ENCODE data around the gene FOXP1. TPM values are rescaled to one million over a fixed set of nuclear protein-coding genes. Genes with fewer than 3 reads are reported as not detected.

Gene FOXP1
- total and polyA plus RNA-seq, 2 of the 13 experiments (the other 11 are each of a cell fraction or from before 2014, with no cell fraction given), result 40.4 to 59.0 TPM

DNA sequence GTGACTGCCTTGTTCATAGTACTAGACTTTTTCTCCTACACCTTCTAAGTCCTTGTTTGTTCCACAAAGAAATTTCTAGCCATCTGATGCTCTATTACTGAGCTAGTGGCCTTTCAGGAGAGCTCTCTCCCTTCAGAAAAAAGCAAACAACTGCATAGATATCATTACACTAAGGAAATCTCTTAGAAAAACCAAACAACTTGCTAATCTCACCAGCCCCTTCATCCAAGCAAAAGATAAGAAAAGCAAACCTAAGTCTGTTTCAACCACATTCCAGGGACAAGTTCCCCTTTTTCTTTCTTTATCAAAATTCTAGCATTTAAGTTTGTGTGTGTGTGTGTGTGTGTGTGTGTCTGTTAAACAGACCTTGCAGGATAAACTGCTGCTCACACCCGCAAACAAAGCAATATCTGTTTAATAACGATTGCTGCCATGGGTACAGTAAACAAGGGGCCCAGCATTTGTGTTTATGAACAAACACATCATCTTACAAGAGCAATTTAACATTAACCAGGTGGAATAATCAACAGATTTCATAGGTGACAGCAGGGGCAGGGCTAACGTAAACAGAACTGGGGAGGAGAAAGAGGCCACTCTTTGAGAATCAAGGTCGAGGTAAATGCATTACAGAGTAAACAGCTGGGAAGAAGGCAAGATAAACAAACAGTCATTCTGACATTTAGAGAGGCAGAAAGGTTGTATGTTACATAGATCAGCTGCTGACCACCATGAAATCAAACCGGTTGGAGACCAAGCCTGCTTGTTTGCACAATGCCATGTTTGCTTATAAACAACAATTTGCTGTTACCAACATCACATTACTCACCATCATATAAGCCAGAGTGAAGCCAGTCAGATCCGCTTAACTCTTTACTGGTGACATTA lies 375.1 kb downstream of the FOXP1 start (continued):
- TF ChIP-seq PAWR (CRISPR knock-in tag; IDR thresholded peaks at IDR 0.05; ENCODE audit: borderline replicate concordance), result peak; percentile 25; the same call in 1 of the 2 replicates
- no peak for TF ChIP-seq ZNF367 (CRISPR knock-in tag; IDR thresholded peaks at IDR 0.05; ENCODE audit: borderline replicate concordance)
- no peak for TF ChIP-seq STAT5B (CRISPR knock-in tag; IDR thresholded peaks at IDR 0.05)
- TF ChIP-seq, protein P1, sequence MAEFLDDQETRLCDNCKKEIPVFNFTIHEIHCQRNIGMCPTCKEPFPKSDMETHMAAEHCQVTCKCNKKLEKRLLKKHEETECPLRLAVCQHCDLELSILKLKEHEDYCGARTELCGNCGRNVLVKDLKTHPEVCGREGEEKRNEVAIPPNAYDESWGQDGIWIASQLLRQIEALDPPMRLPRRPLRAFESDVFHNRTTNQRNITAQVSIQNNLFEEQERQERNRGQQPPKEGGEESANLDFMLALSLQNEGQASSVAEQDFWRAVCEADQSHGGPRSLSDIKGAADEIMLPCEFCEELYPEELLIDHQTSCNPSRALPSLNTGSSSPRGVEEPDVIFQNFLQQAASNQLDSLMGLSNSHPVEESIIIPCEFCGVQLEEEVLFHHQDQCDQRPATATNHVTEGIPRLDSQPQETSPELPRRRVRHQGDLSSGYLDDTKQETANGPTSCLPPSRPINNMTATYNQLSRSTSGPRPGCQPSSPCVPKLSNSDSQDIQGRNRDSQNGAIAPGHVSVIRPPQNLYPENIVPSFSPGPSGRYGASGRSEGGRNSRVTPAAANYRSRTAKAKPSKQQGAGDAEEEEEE (CRISPR knock-in tag; IDR thresholded peaks at IDR 0.05; ENCODE audit: borderline replicate concordance), result no peak
- TF ChIP-seq ZNF543 (CRISPR knock-in tag; IDR thresholded peaks at IDR 0.05), result peak; percentile 81; the same call in 1 of the 2 replicates
- no peak for TF ChIP-seq FOXM1 (CRISPR knock-in tag; IDR thresholded peaks at IDR 0.05)
- peak; percentile 91 for TF ChIP-seq RFX1 (IDR thresholded peaks at IDR 0.05)
- TF ChIP-seq ZFP1 (CRISPR knock-in tag; IDR thresholded peaks at IDR 0.05), result 0 out of 2 replicates have a peak, but pooled peaks have one; percentile 36
- TF ChIP-seq ZSCAN9 (CRISPR knock-in tag; IDR thresholded peaks at IDR 0.05; ENCODE audit: borderline replicate concordance), result peak; percentile 80; the same call in 1 of the 2 replicates
- 0 out of 2 replicates have a peak, but pooled peaks have one; percentile 24 for TF ChIP-seq CENPT (CRISPR knock-in tag; IDR thresholded peaks at IDR 0.05; ENCODE audit: low read depth)
- TF ChIP-seq CCDC6 (CRISPR knock-in tag; IDR thresholded peaks at IDR 0.05), result peak; percentile 85; the same call in 1 of the 2 replicates
- TF ChIP-seq, protein P2, sequence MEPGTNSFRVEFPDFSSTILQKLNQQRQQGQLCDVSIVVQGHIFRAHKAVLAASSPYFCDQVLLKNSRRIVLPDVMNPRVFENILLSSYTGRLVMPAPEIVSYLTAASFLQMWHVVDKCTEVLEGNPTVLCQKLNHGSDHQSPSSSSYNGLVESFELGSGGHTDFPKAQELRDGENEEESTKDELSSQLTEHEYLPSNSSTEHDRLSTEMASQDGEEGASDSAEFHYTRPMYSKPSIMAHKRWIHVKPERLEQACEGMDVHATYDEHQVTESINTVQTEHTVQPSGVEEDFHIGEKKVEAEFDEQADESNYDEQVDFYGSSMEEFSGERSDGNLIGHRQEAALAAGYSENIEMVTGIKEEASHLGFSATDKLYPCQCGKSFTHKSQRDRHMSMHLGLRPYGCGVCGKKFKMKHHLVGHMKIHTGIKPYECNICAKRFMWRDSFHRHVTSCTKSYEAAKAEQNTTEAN (CRISPR knock-in tag; conservative IDR thresholded peaks at IDR 0.05), result peak; percentile 92
- no peak for TF ChIP-seq ZNF773 (CRISPR knock-in tag; IDR thresholded peaks at IDR 0.05; ENCODE audit: borderline replicate concordance)
- TF ChIP-seq, protein P3, sequence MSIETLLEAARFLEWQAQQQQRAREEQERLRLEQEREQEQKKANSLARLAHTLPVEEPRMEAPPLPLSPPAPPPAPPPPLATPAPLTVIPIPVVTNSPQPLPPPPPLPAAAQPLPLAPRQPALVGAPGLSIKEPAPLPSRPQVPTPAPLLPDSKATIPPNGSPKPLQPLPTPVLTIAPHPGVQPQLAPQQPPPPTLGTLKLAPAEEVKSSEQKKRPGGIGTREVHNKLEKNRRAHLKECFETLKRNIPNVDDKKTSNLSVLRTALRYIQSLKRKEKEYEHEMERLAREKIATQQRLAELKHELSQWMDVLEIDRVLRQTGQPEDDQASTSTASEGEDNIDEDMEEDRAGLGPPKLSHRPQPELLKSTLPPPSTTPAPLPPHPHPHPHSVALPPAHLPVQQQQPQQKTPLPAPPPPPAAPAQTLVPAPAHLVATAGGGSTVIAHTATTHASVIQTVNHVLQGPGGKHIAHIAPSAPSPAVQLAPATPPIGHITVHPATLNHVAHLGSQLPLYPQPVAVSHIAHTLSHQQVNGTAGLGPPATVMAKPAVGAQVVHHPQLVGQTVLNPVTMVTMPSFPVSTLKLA (IDR thresholded peaks at IDR 0.05), result peak; percentile 52
- TF ChIP-seq MEIS2 (CRISPR knock-in tag; IDR thresholded peaks at IDR 0.05), result peak; percentile 61; the same call in 1 of the 2 replicates
- TF ChIP-seq, protein P4, sequence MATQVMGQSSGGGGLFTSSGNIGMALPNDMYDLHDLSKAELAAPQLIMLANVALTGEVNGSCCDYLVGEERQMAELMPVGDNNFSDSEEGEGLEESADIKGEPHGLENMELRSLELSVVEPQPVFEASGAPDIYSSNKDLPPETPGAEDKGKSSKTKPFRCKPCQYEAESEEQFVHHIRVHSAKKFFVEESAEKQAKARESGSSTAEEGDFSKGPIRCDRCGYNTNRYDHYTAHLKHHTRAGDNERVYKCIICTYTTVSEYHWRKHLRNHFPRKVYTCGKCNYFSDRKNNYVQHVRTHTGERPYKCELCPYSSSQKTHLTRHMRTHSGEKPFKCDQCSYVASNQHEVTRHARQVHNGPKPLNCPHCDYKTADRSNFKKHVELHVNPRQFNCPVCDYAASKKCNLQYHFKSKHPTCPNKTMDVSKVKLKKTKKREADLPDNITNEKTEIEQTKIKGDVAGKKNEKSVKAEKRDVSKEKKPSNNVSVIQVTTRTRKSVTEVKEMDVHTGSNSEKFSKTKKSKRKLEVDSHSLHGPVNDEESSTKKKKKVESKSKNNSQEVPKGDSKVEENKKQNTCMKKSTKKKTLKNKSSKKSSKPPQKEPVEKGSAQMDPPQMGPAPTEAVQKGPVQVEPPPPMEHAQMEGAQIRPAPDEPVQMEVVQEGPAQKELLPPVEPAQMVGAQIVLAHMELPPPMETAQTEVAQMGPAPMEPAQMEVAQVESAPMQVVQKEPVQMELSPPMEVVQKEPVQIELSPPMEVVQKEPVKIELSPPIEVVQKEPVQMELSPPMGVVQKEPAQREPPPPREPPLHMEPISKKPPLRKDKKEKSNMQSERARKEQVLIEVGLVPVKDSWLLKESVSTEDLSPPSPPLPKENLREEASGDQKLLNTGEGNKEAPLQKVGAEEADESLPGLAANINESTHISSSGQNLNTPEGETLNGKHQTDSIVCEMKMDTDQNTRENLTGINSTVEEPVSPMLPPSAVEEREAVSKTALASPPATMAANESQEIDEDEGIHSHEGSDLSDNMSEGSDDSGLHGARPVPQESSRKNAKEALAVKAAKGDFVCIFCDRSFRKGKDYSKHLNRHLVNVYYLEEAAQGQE (IDR thresholded peaks at IDR 0.05; ENCODE audit: borderline replicate concordance in 1 of 2, low read depth in 1 of 2, low read length in 2 of 2), result peak in 1 of 2 experiments; percentile 61; a peak in 2 of 4 replicates
- TF ChIP-seq RFXAP (CRISPR knock-in tag; IDR thresholded peaks at IDR 0.05; ENCODE audit: borderline replicate concordance), result no peak
- TF ChIP-seq HNRNPH1 (optimal IDR thresholded peaks at IDR 0.05; ENCODE audit: low read depth, low read length), result no peak
- TF ChIP-seq ZKSCAN5 (CRISPR knock-in tag; IDR thresholded peaks at IDR 0.05), result no peak
- peak; percentile 68 for TF ChIP-seq SKI (IDR thresholded peaks at IDR 0.05; ENCODE audit: partially characterized antibody)
- no peak for TF ChIP-seq TSC22D2 (CRISPR knock-in tag; IDR thresholded peaks at IDR 0.05; ENCODE audit: borderline replicate concordance)
- TF ChIP-seq TCF7L2 (IDR thresholded peaks at IDR 0.05; ENCODE audit: low read depth, low read length), result peak; percentile 47
